Liver (tissue), 9 donors: ENCODE results near the gene AGAP5. TPM values are rescaled to one million over a fixed set of nuclear protein-coding genes. Genes with fewer than 3 reads are reported as not detected.

Source experiments
- DNase-seq: peaks from one replicate; pipeline ENCODE4 v3.0.0-alpha.2; 2017; ENCODE audit warnings: low spot score
- H3K27ac ChIP-seq, 2 donors: one replicate each; pipeline ENCODE4 v1.7.0; 2013; ENCODE audit warnings: inconsistent platforms in 2 of 2, low read length in 2 of 2, control low read depth in 1 of 2, low read depth in 1 of 2, mild to moderate bottlenecking in 1 of 2
- H3K27me3 ChIP-seq, 4 donors: one replicate each; pipeline versions ENCODE4 v1.6.1 to v1.7.0; 2013; ENCODE audit warnings: low read length in 3 of 4, inconsistent platforms in 1 of 4, mild to moderate bottlenecking in 1 of 4, moderate library complexity in 1 of 4; ENCODE audit not compliant: control insufficient read depth in 4 of 4, insufficient read depth in 4 of 4
- H3K36me3 ChIP-seq, 4 donors: one replicate each; pipeline versions ENCODE4 v1.6.1 to v1.7.0; 2013; ENCODE audit warnings: low read length in 3 of 4, mild to moderate bottlenecking in 3 of 4, low read depth in 1 of 4, moderate library complexity in 1 of 4; ENCODE audit not compliant: control insufficient read depth in 4 of 4, insufficient read depth in 3 of 4
- H3K4me1 ChIP-seq, 4 donors: one replicate each; pipeline versions ENCODE4 v1.6.1 to v1.7.0; 2013; ENCODE audit warnings: low read length in 3 of 4, mild to moderate bottlenecking in 3 of 4, moderate library complexity in 1 of 4; ENCODE audit not compliant: control insufficient read depth in 4 of 4, insufficient read depth in 4 of 4
- H3K4me3 ChIP-seq, 3 donors: one replicate each; pipeline versions ENCODE4 v1.6.1 to v1.7.0; 2013; ENCODE audit warnings: low read length in 3 of 3, control low read depth in 1 of 3, low read depth in 1 of 3, mild to moderate bottlenecking in 1 of 3
- H3K9ac ChIP-seq, 2 donors: one replicate each; pipeline ENCODE4 v1.7.0; 2013; ENCODE audit warnings: low read length in 2 of 2, mild to moderate bottlenecking in 2 of 2, moderate library complexity in 2 of 2, control low read depth in 1 of 2, low read depth in 1 of 2
- H3K9me3 ChIP-seq, 4 donors: one replicate each; pipeline versions ENCODE4 v1.6.1 to v1.7.0; 2013; ENCODE audit warnings: low read length in 3 of 4; ENCODE audit not compliant: control insufficient read depth in 4 of 4
- FOXA1 ChIP-seq: IDR thresholded peaks from 2 replicates; pipeline ENCODE4 v1.6.1; 2016; ENCODE audit warnings: antibody characterized with exemption
- FOXA2 ChIP-seq: IDR thresholded peaks from 2 replicates; pipeline ENCODE4 v1.6.1; 2016; ENCODE audit warnings: antibody characterized with exemption
- GABPA ChIP-seq, 2 donors: IDR thresholded peaks in 1 of 2; conservative IDR thresholded peaks in 1 of 2; 2 replicates each; pipeline ENCODE4 v1.6.1; 2016; ENCODE audit warnings: antibody characterized with exemption in 2 of 2, mild to moderate bottlenecking in 1 of 2, moderate library complexity in 1 of 2
- HNF4A ChIP-seq, 2 donors: conservative IDR thresholded peaks; 2 replicates each; pipeline ENCODE4 v1.6.1; 2016; ENCODE audit warnings: antibody characterized with exemption in 2 of 2, mild to moderate bottlenecking in 2 of 2
- HNF4G ChIP-seq: IDR thresholded peaks from 2 replicates; pipeline ENCODE4 v1.6.1; 2016; ENCODE audit warnings: antibody characterized with exemption
- JUND ChIP-seq, 2 donors: IDR thresholded peaks; 2 replicates each; pipeline ENCODE4 v1.6.1; 2016; ENCODE audit warnings: antibody characterized with exemption in 2 of 2
- MAX ChIP-seq: IDR thresholded peaks from 2 replicates; pipeline ENCODE4 v1.6.1; 2016; ENCODE audit warnings: antibody characterized with exemption
- REST ChIP-seq: IDR thresholded peaks from 2 replicates; pipeline ENCODE4 v1.6.1; 2016; ENCODE audit warnings: antibody characterized with exemption, mild to moderate bottlenecking
- RXRA ChIP-seq, 2 donors: IDR thresholded peaks; 2 replicates each; pipeline ENCODE4 v1.6.1; 2017 to 2018; ENCODE audit warnings: antibody characterized with exemption in 2 of 2, mild to moderate bottlenecking in 1 of 2
- SP1 ChIP-seq: IDR thresholded peaks from 2 replicates; pipeline ENCODE4 v1.6.1; 2018; ENCODE audit warnings: antibody characterized with exemption, mild to moderate bottlenecking
- TAF1 ChIP-seq: conservative IDR thresholded peaks from 2 replicates; pipeline ENCODE4 v1.6.1; 2016; ENCODE audit warnings: antibody characterized with exemption, mild to moderate bottlenecking
- YY1 ChIP-seq: IDR thresholded peaks from 2 replicates; pipeline ENCODE4 v1.6.1; 2016; ENCODE audit warnings: antibody characterized with exemption, mild to moderate bottlenecking
- ZBTB33 ChIP-seq: IDR thresholded peaks from 2 replicates; pipeline ENCODE4 v1.6.1; 2016; ENCODE audit warnings: antibody characterized with exemption
- WGBS: extraction: QIAGEN DNeasy Blood & Tissue Kit; methylation state at CpG from one replicate; pipeline ENCODE4 v1.1.7; 2013; 5-methylcytosine and 5-hydroxymethylcytosine counted together
- polyA plus RNA-seq, 2 donors: library from polyadenylated mRNA; stranded (reverse) in 1 of 2; unstranded in 1 of 2; fragments of 200-250 nt in 1 of 2; fragments of >200 nt in 1 of 2; fragmentation: Nextera tagmentation in 1 of 2; extraction: Ambion mirVana in 1 of 2; gene quantifications; one replicate each; pipeline versions ENCODE4 v1.2.1 to v1.2.3, GENCODE V29; 2013 to 2015
- total RNA-seq, 2 donors: library from RNA; depleted of rRNA; stranded (reverse); fragments of >200 nt; gene quantifications; one replicate each; pipeline ENCODE4 v1.2.3, GENCODE V29; 2014
- donor health status: healthy.
- donor health status: healthy.
- donor health status: healthy.
- donor health status: healthy.
- donor health status: healthy.

The AGAP5 gene
- total and polyA plus RNA-seq, 4 donors, result 1.4 to 9.1 (median 2.5) TPM

- Histone ChIP-seq H3K9me3 (no peaks in the 10 kb centered on the region), H3K4me3 (no peak overlapping the region), H3K27me3 (no peaks in the 10 kb centered on the region), H3K27ac (no peak overlapping the region), H3K4me1 (peaks cover 0 to 14% (median 9%) of the 10 kb centered on the region in 4 donors), H3K36me3 (no peaks in the 10 kb centered on the region), H3K9ac (no peak overlapping the region)
- DNase-seq, result no peak
- whole genome bisulfite sequencing, result 97% methylated on average over 6 of the region's 6 CpGs
- no peak for TF ChIP-seq MAX
- TF ChIP-seq REST, result no peak
- no peak for TF ChIP-seq HNF4A (conservative IDR thresholded peaks at IDR 0.05)
- TF ChIP-seq SP1, result no peak
- no peak for TF ChIP-seq TAF1
- no peak for TF ChIP-seq ZBTB33
- TF ChIP-seq FOXA2, result no peak
- no peak for TF ChIP-seq HNF4G
- no peak for TF ChIP-seq YY1
- no peak for TF ChIP-seq RXRA (IDR thresholded peaks at IDR 0.05)
Observed at GRCh38 chr10:73627300-73627699, 70.6 kb downstream of the AGAP5 start.

- 3% methylated on average over 42 of the region's 42 CpGs for WGBS
Observed at GRCh38 chr10:73625884-73626752, 71.8 kb downstream of the AGAP5 start.

More at GRCh38 chr10:73625884-73626752, 71.8 kb downstream of the AGAP5 start:
- H3K4me3 ChIP-seq, result peak overlapping the region; percentile 72 to 95 (median 78)
- peaks cover 0 to 14% (median 9%) of the 10 kb centered on the region in 4 donors for H3K4me1 ChIP-seq
- peak overlapping the region; percentile 4 to 86 for H3K9ac ChIP-seq
- no peaks in the 10 kb centered on the region for H3K9me3 ChIP-seq
- peak overlapping the region; percentile 34 to 55 for H3K27ac ChIP-seq
- TF ChIP-seq REST, result peak; percentile 44
- peak; percentile 28 for TF ChIP-seq MAX
- TF ChIP-seq FOXA1, result peak; percentile 22
- TF ChIP-seq TAF1, result no peak
- TF ChIP-seq JUND (IDR thresholded peaks at IDR 0.05), result peak; percentile 83 to 88
- TF ChIP-seq RXRA (IDR thresholded peaks at IDR 0.05), result no peak
- TF ChIP-seq ZBTB33, result peak; percentile 99
- TF ChIP-seq GABPA (IDR thresholded peaks at IDR 0.05 in 1 of 2, conservative IDR thresholded peaks at IDR 0.05 in 1 of 2), result no peak
- TF ChIP-seq YY1, result peak; percentile 99
- H3K36me3 ChIP-seq, result no peaks in the 10 kb centered on the region
- DNase-seq, result peak; percentile 91
- no peaks in the 10 kb centered on the region for H3K27me3 ChIP-seq
